HCT116 (cell line): ENCODE results near the gene CAMK2G. TPM values are rescaled to one million over a fixed set of nuclear protein-coding genes. Genes with fewer than 3 reads are reported as not detected.
A peak's percentile ranks its signal among the peaks of the same experiment; 100 is the strongest.

Experiments used
- ATAC-seq: fragments of 200-7000 bp; cut with Tn5 transposase; 2 replicates; pipeline ENCODE4 v1.9.1; 2020; ENCODE audit warnings: mild to moderate bottlenecking, moderate library complexity
- BruUV-seq: library from RNA; stranded (reverse); fragments of 400-500 nt; replicated peaks from 2 replicates; lab custom pipeline; 2021; lab: Mats Ljungman, UMichigan
- CTCF ChIA-PET: fragments of 300-600 bp; sonication (Branson Sonifier 250); formaldehyde crosslinking; loops from one replicate; lab custom pipeline; 2021; ENCODE audit warnings: antibody characterized with exemption; lab: Charles Lee
- POLR2A ChIA-PET: fragments of 300-600, 350-600 bp; sonication (Branson Sonifier 250); formaldehyde crosslinking; loops from one replicate; lab custom pipeline; 2021; ENCODE audit warnings: antibody characterized with exemption; lab: Charles Lee
- RAD21 ChIA-PET, 2 experiments: fragments of 300-600 bp; sonication (Branson Sonifier 250); formaldehyde crosslinking; loops; one replicate each; lab custom pipeline; 2023; ENCODE audit warnings: low total read pairs in 2 of 2; ENCODE audit not compliant: uncharacterized antibody in 2 of 2, unreplicated experiment in 2 of 2, low non-redundant PET in 1 of 2; lab: Charles Lee
- DNase-seq: peaks from one replicate; pipeline ENCODE4 v3.0.0-alpha.2; 2010; ENCODE audit warnings: low read depth, low spot score
- H2AFZ ChIP-seq: fragments of 200-600 bp; shearing (Covaris generic), sonication (generic); 2 replicates; pipeline ENCODE4 v1.6.1; 2017; ENCODE audit warnings: low read depth, mixed run types, mixed read lengths, antibody characterized with exemption, low read length; ENCODE audit not compliant: poor library complexity, severe bottlenecking
- H3K27ac ChIP-seq: 2 replicates; pipeline ENCODE4 v1.5.1; 2012; ENCODE audit warnings: low read depth, low read length
- H3K27me3 ChIP-seq: fragments of 200-600 bp; sonication (generic); 2 replicates; pipeline ENCODE4 v1.6.1; 2016; ENCODE audit warnings: mixed run types, low read length, mixed read lengths; ENCODE audit not compliant: insufficient read depth
- H3K36me3 ChIP-seq, 2 experiments: fragments of 200-500 bp in 1 of 2; fragments of 200-600 bp in 1 of 2; sonication (Bioruptor generic) in 1 of 2; sonication (generic) in 1 of 2; 2 replicates each; pipeline versions ENCODE4 v1.5.1 to v1.6.1; 2014 to 2016; ENCODE audit warnings: low read length in 2 of 2, inconsistent platforms in 1 of 2, mixed read lengths in 1 of 2, mixed run types in 1 of 2; ENCODE audit not compliant: insufficient read depth in 2 of 2, control insufficient read depth in 1 of 2
- H3K4me1 ChIP-seq, 2 experiments: fragments of 200-600 bp in 1 of 2; sonication (generic) in 1 of 2; 2 replicates each; pipeline versions ENCODE4 v1.5.1 to v1.6.1; 2012 to 2017; ENCODE audit warnings: low read length in 2 of 2, inconsistent platforms in 1 of 2, mild to moderate bottlenecking in 1 of 2, mixed read lengths in 1 of 2, mixed run types in 1 of 2, moderate library complexity in 1 of 2; ENCODE audit not compliant: insufficient read depth in 2 of 2, control insufficient read depth in 1 of 2
- H3K4me2 ChIP-seq: fragments of 200-600 bp; sonication (generic); 2 replicates; pipeline ENCODE4 v1.6.1; 2017; ENCODE audit warnings: mixed run types, low read length, mixed read lengths
- H3K4me3 ChIP-seq, 2 experiments: fragments of 200-600 bp in 1 of 2; sonication (generic) in 1 of 2; replicated peaks in 1 of 2; 2 replicates each; pipeline ENCODE4 v1.5.1; 2011 to 2016; ENCODE audit warnings: low read length in 2 of 2, control low read depth in 1 of 2, low read depth in 1 of 2, mild to moderate bottlenecking in 1 of 2, mixed read lengths in 1 of 2, mixed run types in 1 of 2
- H3K79me2 ChIP-seq: fragments of 200-600 bp; sonication (generic); 2 replicates; pipeline ENCODE4 v1.6.1; 2017; ENCODE audit warnings: mild to moderate bottlenecking, mixed run types, low read length, moderate library complexity, mixed read lengths; ENCODE audit not compliant: insufficient read depth
- H3K9ac ChIP-seq: fragments of 200-600 bp; sonication (generic); 2 replicates; pipeline ENCODE4 v1.6.1; 2016; ENCODE audit warnings: low read length, mixed read lengths
- H3K9me2 ChIP-seq: fragments of 200-600 bp; sonication (generic), shearing (Covaris generic); 2 replicates; pipeline ENCODE4 v1.6.1; 2017; ENCODE audit warnings: mixed run types, mild to moderate bottlenecking, moderate library complexity; ENCODE audit not compliant: insufficient read depth
- H3K9me3 ChIP-seq, 2 experiments: fragments of 200-500 bp in 1 of 2; fragments of 200-600 bp in 1 of 2; sonication (Bioruptor generic) in 1 of 2; sonication (generic) in 1 of 2; 2 replicates each; pipeline ENCODE4 v1.6.1; 2014 to 2017; ENCODE audit warnings: low read length in 2 of 2, mixed read lengths in 2 of 2, inconsistent platforms in 1 of 2, low read depth in 1 of 2, mild to moderate bottlenecking in 1 of 2, mixed run types in 1 of 2, moderate library complexity in 1 of 2; ENCODE audit not compliant: control insufficient read depth in 1 of 2, insufficient read depth in 1 of 2
- H4K20me1 ChIP-seq: fragments of 200-600 bp; sonication (generic), shearing (Covaris generic); 2 replicates; pipeline ENCODE4 v1.6.1; 2017; ENCODE audit warnings: mixed run types, mild to moderate bottlenecking, moderate library complexity; ENCODE audit not compliant: insufficient read depth
- EZH2phosphoT487 ChIP-seq: fragments of 200-600 bp; IDR thresholded peaks from 2 replicates; pipeline ENCODE4 v1.6.1; 2018; ENCODE audit warnings: antibody characterized with exemption, borderline replicate concordance
- POLR2A ChIP-seq: IDR thresholded peaks from 2 replicates; pipeline ENCODE4 v1.7.0; 2011; ENCODE audit warnings: borderline replicate concordance; ENCODE audit not compliant: insufficient read depth, insufficient read length; ENCODE audit errors: extremely low read depth
- RAD21 ChIP-seq: IDR thresholded peaks from 2 replicates; pipeline ENCODE4 v1.6.1; 2012; ENCODE audit warnings: low read depth, mild to moderate bottlenecking
- SIN3A ChIP-seq: IDR thresholded peaks from 2 replicates; pipeline ENCODE4 v1.6.1; 2012; ENCODE audit warnings: low read depth
- SP1 ChIP-seq: IDR thresholded peaks from 2 replicates; pipeline ENCODE4 v1.6.1; 2012; ENCODE audit warnings: low read depth
- TCF7L2 ChIP-seq: IDR thresholded peaks from 2 replicates; pipeline ENCODE4 v1.7.0; 2011; ENCODE audit warnings: borderline replicate concordance, inconsistent platforms; ENCODE audit not compliant: insufficient read depth, insufficient read length; ENCODE audit errors: extremely low read depth
- YY1 ChIP-seq: IDR thresholded peaks from 2 replicates; pipeline ENCODE4 v1.6.1; 2011; ENCODE audit warnings: low read length, low read depth, moderate library complexity, mild to moderate bottlenecking; ENCODE audit not compliant: insufficient replicate concordance; ENCODE audit errors: extremely low read depth
- ZNF274 ChIP-seq: fragments of 200-500 bp; sonication (Bioruptor generic); IDR thresholded peaks from 2 replicates; pipeline ENCODE4 v1.6.1; 2014; ENCODE audit warnings: mild to moderate bottlenecking, low read depth, low read length, inconsistent platforms
- intact Hi-C: fragments of 100-400 bp; cut with micrococcal nuclease; formaldehyde crosslinking; loops from 2 replicates; pipeline ENCODE4 v1.10.0; 2022
- total RNA-seq: library from RNA; stranded (reverse); gene quantifications from one replicate; pipeline ENCODE4 v1.2.1, GENCODE V29; 2021; ENCODE audit not compliant: unreplicated experiment
- TF ChIP-seq, protein P1 (sequence below): IDR thresholded peaks from 2 replicates; pipeline ENCODE4 v1.6.1; 2012
- TF ChIP-seq, protein P2 (sequence below): IDR thresholded peaks from 2 replicates; pipeline ENCODE4 v1.6.1; 2012

CAMK2G gene
- total RNA-seq, 1 experiment from 2014 or later, result 28.3 TPM

DNA sequence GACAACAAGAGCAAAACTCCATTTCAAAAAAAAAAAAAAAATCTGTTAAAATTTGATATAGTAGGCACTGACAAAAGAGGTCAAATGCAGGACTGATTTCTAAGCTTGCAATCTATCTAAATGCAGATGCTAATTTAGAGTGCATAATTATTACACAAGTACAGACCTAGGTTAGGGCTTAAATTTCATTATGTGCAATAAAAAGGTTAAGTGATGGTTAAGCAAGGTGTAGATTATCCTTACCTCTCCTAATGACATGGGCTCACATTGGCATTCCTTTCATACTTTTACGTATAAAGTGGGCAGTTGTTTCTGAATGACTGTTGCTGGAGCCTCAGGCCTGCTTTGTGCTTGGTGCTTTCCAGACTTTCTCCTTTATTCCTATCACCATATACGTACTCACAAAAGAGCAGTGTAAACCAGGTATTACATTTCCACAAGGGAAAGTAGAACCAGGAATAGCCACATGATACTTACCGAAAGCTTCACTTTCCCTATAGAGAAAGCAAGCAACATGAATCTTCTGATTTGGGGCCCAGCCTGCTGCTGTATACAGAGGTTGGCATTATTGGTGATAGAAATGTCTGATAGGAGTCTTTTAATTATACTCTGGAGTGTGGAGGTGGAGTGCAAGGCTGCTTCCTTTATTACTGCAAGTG is 94.7 kb downstream of the CAMK2G start:
- no peaks in the 10 kb centered on the region for H3K9me2 ChIP-seq
- peak overlapping the region; percentile 76; the same call in 1 of the 2 replicates for H3K4me2 ChIP-seq
- no peak overlapping the region for H3K9ac ChIP-seq
- ChIA-PET POLR2A (interaction anchor here (2.5 kb wide), 1 partner anchor 7 kb away, joined by 27 read pairs; a partner anchor contains a TSS), RAD21 (no interaction called here), CTCF (no interaction called here)
- no TSS peak for BruUV-seq
- H2AFZ ChIP-seq, result no peak overlapping the region
- no peak for DNase-seq
- peaks cover 14 to 18% of the 10 kb centered on the region in 2 experiments for H3K36me3 ChIP-seq
- no peaks in the 10 kb centered on the region for H4K20me1 ChIP-seq
- no peaks in the 10 kb centered on the region for H3K27me3 ChIP-seq
- no peak overlapping the region for H3K27ac ChIP-seq
- no peak overlapping the region for H3K4me3 ChIP-seq
- peaks cover 11 to 28% of the 10 kb centered on the region in 2 experiments for H3K4me1 ChIP-seq
- H3K79me2 ChIP-seq, result peaks cover 78% of the 10 kb centered on the region
- H3K9me3 ChIP-seq, result no peaks in the 10 kb centered on the region
- ATAC-seq, result no peak
- intact Hi-C loops, result no loop called here
- no peak; the same call in none of the 2 replicates for TF ChIP-seq SIN3A
- TF ChIP-seq, protein P1, sequence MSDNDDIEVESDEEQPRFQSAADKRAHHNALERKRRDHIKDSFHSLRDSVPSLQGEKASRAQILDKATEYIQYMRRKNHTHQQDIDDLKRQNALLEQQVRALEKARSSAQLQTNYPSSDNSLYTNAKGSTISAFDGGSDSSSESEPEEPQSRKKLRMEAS, result 0 out of 2 replicates have a peak, but pooled peaks have one; percentile 12
- TF ChIP-seq YY1, result no peak
- no peak for TF ChIP-seq ZNF274

DNA sequence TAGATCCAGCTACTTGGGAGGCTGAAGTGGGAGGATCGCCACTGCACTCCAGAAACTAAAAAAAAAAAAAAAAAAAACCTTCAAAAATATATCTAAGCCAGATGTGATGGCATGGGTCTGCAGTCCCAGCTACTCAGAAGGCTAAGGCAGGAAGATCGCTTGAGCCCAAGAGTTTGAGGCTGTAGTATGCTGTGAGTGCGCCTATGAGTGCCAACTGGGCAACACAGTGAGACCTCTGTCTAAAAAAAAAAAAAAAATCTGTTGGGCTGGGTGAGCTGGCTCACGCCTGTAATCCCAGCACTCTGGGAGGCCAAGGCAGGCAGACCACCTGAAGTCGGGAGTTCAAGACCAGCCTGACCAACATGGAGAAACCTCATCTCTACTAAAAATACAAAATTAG is 95.3 kb downstream of the CAMK2G start:
- intact Hi-C loops, result no loop called here
- H3K79me2 ChIP-seq, result peaks cover 78% of the 10 kb centered on the region
- POLR2A ChIA-PET, result interaction anchor here (0.6 kb wide), 1 partner anchor 24 kb away, joined by 3 read pairs; no protein-coding TSS in a partner anchor

More for the DNA sequence above, 95.3 kb downstream of the CAMK2G start:
- TF ChIP-seq POLR2A (no peak), SP1 (no peak), EZH2phosphoT487 (no peak), TCF7L2 (no peak), RAD21 (no peak)
- TF ChIP-seq, protein P2, sequence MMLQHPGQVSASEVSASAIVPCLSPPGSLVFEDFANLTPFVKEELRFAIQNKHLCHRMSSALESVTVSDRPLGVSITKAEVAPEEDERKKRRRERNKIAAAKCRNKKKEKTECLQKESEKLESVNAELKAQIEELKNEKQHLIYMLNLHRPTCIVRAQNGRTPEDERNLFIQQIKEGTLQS, result no peak
- peaks cover 14 to 18% of the 10 kb centered on the region in 2 experiments for H3K36me3 ChIP-seq
- no peak overlapping the region for H3K9ac ChIP-seq
- H4K20me1 ChIP-seq, result no peaks in the 10 kb centered on the region
- BruUV-seq, result no TSS peak
- no peak overlapping the region for H3K4me3 ChIP-seq
- ChIA-PET RAD21 (no interaction called here), CTCF (no interaction called here)
- no peak overlapping the region for H3K27ac ChIP-seq
- no peak overlapping the region for H2AFZ ChIP-seq
- no peaks in the 10 kb centered on the region for H3K9me3 ChIP-seq
- DNase-seq (no peak), ATAC-seq (no peak)
- H3K27me3 ChIP-seq, result no peaks in the 10 kb centered on the region
- no peak overlapping the region for H3K4me2 ChIP-seq
- no peaks in the 10 kb centered on the region for H3K9me2 ChIP-seq
- peaks cover 11 to 32% of the 10 kb centered on the region in 2 experiments for H3K4me1 ChIP-seq
